Osteocyte (in vitro differentiated cells): ENCODE measurements around the gene TIMM44. TPM values are rescaled to one million over a fixed set of nuclear protein-coding genes. Genes with fewer than 3 reads are reported as not detected.

Experiments used
- DNase-seq: peaks from one replicate; pipeline ENCODE4 v3.0.0; 2021; ENCODE audit warnings: mixed read lengths; ENCODE audit not compliant: unreplicated experiment; ENCODE audit errors: extremely low spot score
- H3K27ac Mint-ChIP-seq: one replicate; pipeline ENCODE4 v1.8.0; 2021; ENCODE audit warnings: mild to moderate bottlenecking, mixed read lengths; ENCODE audit not compliant: unreplicated experiment
- H3K27me3 Mint-ChIP-seq: one replicate; pipeline ENCODE4 v1.8.0; 2021; ENCODE audit warnings: mixed read lengths; ENCODE audit not compliant: unreplicated experiment
- H3K36me3 Mint-ChIP-seq: one replicate; pipeline ENCODE4 v1.8.0; 2021; ENCODE audit warnings: mixed read lengths; ENCODE audit not compliant: unreplicated experiment
- H3K4me1 Mint-ChIP-seq: one replicate; pipeline ENCODE4 v1.8.0; 2021; ENCODE audit warnings: mixed read lengths; ENCODE audit not compliant: unreplicated experiment
- H3K4me3 Mint-ChIP-seq: one replicate; pipeline ENCODE4 v1.8.0; 2021; ENCODE audit warnings: mild to moderate bottlenecking, moderate library complexity, mixed read lengths; ENCODE audit not compliant: unreplicated experiment
- H3K9me3 Mint-ChIP-seq: one replicate; pipeline ENCODE4 v1.8.0; 2021; ENCODE audit warnings: mixed read lengths; ENCODE audit not compliant: unreplicated experiment
- total RNA-seq: library from RNA; stranded (reverse); gene quantifications from 2 replicates; pipeline ENCODE4 v1.2.1, GENCODE V29; 2021
- TF ChIP-seq, protein P1 (sequence below): fragments of 200-600 bp; sonication (generic); IDR thresholded peaks from 2 replicates; pipeline ENCODE4 v1.5.0; 2021; ENCODE audit warnings: antibody characterized with exemption, mild to moderate bottlenecking, moderate library complexity

The TIMM44 gene
- total RNA-seq, 1 donor from 2014 or later: 73.4 TPM

GRCh38 chr19:7965921-7966665, 22.6 kb upstream of the TIMM44 start:
- Mint-ChIP-seq H3K27me3 (no peaks in the 10 kb centered on the region), H3K9me3 (no peaks in the 10 kb centered on the region), H3K27ac (no peak overlapping the region), H3K36me3 (peaks cover 37% of the 10 kb centered on the region), H3K4me3 (no peak overlapping the region), H3K4me1 (no peaks in the 10 kb centered on the region)
- TF ChIP-seq, protein P1, sequence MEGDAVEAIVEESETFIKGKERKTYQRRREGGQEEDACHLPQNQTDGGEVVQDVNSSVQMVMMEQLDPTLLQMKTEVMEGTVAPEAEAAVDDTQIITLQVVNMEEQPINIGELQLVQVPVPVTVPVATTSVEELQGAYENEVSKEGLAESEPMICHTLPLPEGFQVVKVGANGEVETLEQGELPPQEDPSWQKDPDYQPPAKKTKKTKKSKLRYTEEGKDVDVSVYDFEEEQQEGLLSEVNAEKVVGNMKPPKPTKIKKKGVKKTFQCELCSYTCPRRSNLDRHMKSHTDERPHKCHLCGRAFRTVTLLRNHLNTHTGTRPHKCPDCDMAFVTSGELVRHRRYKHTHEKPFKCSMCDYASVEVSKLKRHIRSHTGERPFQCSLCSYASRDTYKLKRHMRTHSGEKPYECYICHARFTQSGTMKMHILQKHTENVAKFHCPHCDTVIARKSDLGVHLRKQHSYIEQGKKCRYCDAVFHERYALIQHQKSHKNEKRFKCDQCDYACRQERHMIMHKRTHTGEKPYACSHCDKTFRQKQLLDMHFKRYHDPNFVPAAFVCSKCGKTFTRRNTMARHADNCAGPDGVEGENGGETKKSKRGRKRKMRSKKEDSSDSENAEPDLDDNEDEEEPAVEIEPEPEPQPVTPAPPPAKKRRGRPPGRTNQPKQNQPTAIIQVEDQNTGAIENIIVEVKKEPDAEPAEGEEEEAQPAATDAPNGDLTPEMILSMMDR: no peak
- no peak for DNase-seq

GRCh38 chr19:7965259-7965841, 21.9 kb upstream of the TIMM44 start:
- no peak for DNase-seq
- Mint-ChIP-seq H3K4me3 (no peak overlapping the region), H3K27ac (no peak overlapping the region), H3K27me3 (no peaks in the 10 kb centered on the region), H3K4me1 (no peaks in the 10 kb centered on the region), H3K36me3 (peaks cover 34% of the 10 kb centered on the region), H3K9me3 (no peaks in the 10 kb centered on the region)
- TF ChIP-seq, protein P1: no peak

GRCh38 chr19:7963566-7963965, 20.1 kb upstream of the TIMM44 start:
- H3K4me1 Mint-ChIP-seq: no peaks in the 10 kb centered on the region
- H3K27ac Mint-ChIP-seq: no peak overlapping the region
- H3K27me3 Mint-ChIP-seq: no peaks in the 10 kb centered on the region
- H3K36me3 Mint-ChIP-seq: peaks cover 33% of the 10 kb centered on the region
- no peaks in the 10 kb centered on the region for H3K9me3 Mint-ChIP-seq
- TF ChIP-seq, protein P1: no peak
- no peak overlapping the region for H3K4me3 Mint-ChIP-seq
- no peak for DNase-seq

DNA sequence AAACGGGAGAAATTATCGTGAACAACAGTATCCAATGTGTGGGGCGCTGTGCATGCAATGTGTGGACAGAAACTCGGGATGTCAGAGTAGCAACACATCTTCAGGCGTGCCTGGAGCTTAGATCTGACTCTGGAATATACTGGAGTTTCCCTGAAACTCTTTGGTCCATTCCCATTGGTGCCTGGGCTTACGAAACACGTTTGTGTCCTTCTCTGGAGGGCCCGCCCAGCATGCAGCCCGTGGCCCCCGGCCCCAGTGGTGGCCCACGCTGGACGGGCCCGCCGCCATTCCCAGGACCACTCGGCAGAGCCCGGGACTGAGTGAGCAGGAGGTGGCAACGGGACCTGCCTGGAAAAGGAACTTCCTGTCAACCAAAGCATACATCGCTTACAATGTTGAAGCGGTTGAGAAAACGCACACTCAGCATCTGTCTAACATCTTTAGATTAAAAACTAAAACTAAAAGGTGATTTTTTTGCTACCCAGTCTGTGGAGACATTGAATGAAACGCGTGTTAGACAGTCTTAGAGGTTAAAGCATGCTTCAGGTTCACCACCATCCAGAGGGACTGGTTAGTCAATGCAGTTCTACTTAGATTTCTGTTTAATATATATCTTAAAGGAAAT, 19.3 kb upstream of the TIMM44 start:
- no peak for DNase-seq
- TF ChIP-seq, protein P1: no peak
- H3K27me3 Mint-ChIP-seq: no peaks in the 10 kb centered on the region
- no peak overlapping the region for H3K27ac Mint-ChIP-seq
- no peak overlapping the region for H3K4me3 Mint-ChIP-seq
- H3K9me3 Mint-ChIP-seq: no peaks in the 10 kb centered on the region
- peaks cover 37% of the 10 kb centered on the region for H3K36me3 Mint-ChIP-seq
- H3K4me1 Mint-ChIP-seq: no peaks in the 10 kb centered on the region
